ENCODE results near the gene ATP5F1C. TPM values are rescaled to one million over a fixed set of nuclear protein-coding genes. Genes with fewer than 3 reads are reported as not detected.

ATP5F1C gene
- 100 to 1,000 TPM; 248 to 287 TPM for total RNA-seq
- polyA plus RNA-seq (2013, experiment 1 of 2), result 220 TPM
- 229 TPM for polyA plus RNA-seq (2013, experiment 2 of 2)
- long read RNA-seq, experiment 1, transcript ATP5F1C-202 (10 exons, 1,163 nt), result major isoform, 67 of 109 reads
- long read RNA-seq, experiment 1, partial matches to known transcripts, result 13 of 109 reads
- long read RNA-seq, experiment 1, other reads (novel, unspliced or antisense), result 23 of 109 reads
- long read RNA-seq, experiment 2, transcript ATP5F1C-202 (10 exons, 1,163 nt), result major isoform, 213 of 254 reads
- long read RNA-seq, experiment 2, transcript ATP5F1C-201 (9 exons, 1,078 nt), result minor isoform, 13 of 254 reads
- long read RNA-seq, experiment 2, partial matches to known transcripts, result 11 of 254 reads
- long read RNA-seq, experiment 2, other reads (novel, unspliced or antisense), result 13 of 254 reads
- long read RNA-seq, experiment 3, transcript ATP5F1C-202 (10 exons, 1,163 nt), result major isoform, 354 of 377 reads
- long read RNA-seq, experiment 3, partial matches to known transcripts, result 11 of 377 reads
- long read RNA-seq, experiment 3, other reads (novel, unspliced or antisense), result 7 of 377 reads
- long read RNA-seq, experiment 4, transcript ATP5F1C-201 (9 exons, 1,078 nt), result minor isoform, 28 of 646 reads
- long read RNA-seq, experiment 4, transcript ATP5F1C-202 (10 exons, 1,163 nt), result major isoform, 576 of 646 reads
- long read RNA-seq, experiment 4, transcript ATP5F1C-210 (9 exons, 1,096 nt), result minor isoform, 11 of 646 reads
- long read RNA-seq, experiment 4, partial matches to known transcripts, result 4 of 646 reads
- long read RNA-seq, experiment 4, other reads (novel, unspliced or antisense), result 26 of 646 reads

DNA sequence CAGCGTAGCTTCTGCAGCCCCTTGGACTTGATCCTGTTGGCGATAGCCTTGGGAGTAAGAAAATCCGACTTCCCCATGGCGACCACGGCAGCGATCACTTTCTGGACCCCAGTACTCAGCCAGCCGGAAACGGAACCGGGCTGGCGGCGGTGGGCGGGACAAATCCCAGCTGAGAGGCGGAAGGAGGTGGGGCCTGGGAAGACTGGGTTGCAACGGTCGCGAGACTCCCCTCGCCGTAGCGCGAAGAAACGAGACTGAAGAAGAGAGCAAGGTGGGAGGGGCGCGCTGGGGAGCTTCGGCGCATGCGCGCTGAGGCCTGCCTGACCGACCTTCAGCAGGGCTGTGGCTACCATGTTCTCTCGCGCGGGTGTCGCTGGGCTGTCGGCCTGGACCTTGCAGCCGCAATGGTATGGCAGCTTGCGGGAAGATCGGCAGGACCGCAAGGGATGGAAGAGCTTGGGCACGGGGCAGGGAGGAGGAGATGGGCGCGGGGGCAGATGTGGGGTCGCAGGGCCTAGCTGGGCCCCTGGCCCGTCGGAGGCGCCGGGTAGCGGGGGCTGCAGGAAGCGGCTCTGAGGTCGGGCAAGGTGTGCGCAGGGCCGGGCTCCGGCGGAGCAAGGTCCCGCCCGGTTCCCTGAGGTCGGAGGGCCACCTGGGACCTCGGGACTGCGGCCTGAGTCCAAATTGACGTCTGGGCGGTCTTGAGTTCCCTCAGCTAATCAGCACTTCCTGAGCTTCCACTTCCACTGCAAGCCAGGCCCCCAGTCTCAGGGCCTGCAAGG, at the start of gene ATP5F1C, which contains the start of gene KIN:
TSS of gene ATP5F1C (plus strand) at position 321 of the 782 bp plus-strand sequence. CDS start at position 352, 31 bp downstream.
TSS of gene KIN (minus strand) at position 137 of the 782 bp plus-strand sequence. CDS start at position 77, 60 bp downstream.
- H3K27me3 Mint-ChIP-seq (ENCODE audit: insufficient read depth), result no peaks in the 10 kb centered on the region
- Histone ChIP-seq H3K27ac (ENCODE audit: low read depth, low read length) (peak within 1 kb of the TSS; percentile 27), H3K9me3 (ENCODE audit: control insufficient read depth, low read length) (no peaks in the 10 kb centered on the region), H3K9ac (ENCODE audit: extremely low read depth, low read length, poor library complexity, severe bottlenecking) (peak within 1 kb of the TSS; percentile 81), H3K4me1 (ENCODE audit: control insufficient read depth, insufficient read depth, low read length) (peaks cover 3% of the 10 kb centered on the region), H3K36me3 (ENCODE audit: control insufficient read depth, insufficient read depth, low read length) (peaks cover 31% of the 10 kb centered on the region), H3K4me3 (ENCODE audit: low read length) (peak within 1 kb of the TSS; percentile 96), H3K27me3 (ENCODE audit: control insufficient read depth, insufficient read depth, low read length, poor library complexity, severe bottlenecking) (no peaks in the 10 kb centered on the region)
- H3K4me1 Mint-ChIP-seq, result peaks cover 22% of the 10 kb centered on the region
- DNase-seq, result peak; percentile 99
- TF ChIP-seq, protein P1, sequence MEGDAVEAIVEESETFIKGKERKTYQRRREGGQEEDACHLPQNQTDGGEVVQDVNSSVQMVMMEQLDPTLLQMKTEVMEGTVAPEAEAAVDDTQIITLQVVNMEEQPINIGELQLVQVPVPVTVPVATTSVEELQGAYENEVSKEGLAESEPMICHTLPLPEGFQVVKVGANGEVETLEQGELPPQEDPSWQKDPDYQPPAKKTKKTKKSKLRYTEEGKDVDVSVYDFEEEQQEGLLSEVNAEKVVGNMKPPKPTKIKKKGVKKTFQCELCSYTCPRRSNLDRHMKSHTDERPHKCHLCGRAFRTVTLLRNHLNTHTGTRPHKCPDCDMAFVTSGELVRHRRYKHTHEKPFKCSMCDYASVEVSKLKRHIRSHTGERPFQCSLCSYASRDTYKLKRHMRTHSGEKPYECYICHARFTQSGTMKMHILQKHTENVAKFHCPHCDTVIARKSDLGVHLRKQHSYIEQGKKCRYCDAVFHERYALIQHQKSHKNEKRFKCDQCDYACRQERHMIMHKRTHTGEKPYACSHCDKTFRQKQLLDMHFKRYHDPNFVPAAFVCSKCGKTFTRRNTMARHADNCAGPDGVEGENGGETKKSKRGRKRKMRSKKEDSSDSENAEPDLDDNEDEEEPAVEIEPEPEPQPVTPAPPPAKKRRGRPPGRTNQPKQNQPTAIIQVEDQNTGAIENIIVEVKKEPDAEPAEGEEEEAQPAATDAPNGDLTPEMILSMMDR (conservative IDR thresholded peaks at IDR 0.05), result no peak
- 0 to 1% methylated on average over 30 to 59 of the region's 59 CpGs for WGBS, 2 experiments (ENCODE audit: insufficient coverage in 1 of 2, insufficient read length in 1 of 2)
- no peak within 1 kb of the TSS for H3K4me3 Mint-ChIP-seq
- no peaks in the 10 kb centered on the region for H3K9me3 Mint-ChIP-seq
- no peak within 1 kb of the TSS for H3K27ac Mint-ChIP-seq
- H3K36me3 Mint-ChIP-seq (ENCODE audit: low read depth), result peaks cover 34% of the 10 kb centered on the region

DNA sequence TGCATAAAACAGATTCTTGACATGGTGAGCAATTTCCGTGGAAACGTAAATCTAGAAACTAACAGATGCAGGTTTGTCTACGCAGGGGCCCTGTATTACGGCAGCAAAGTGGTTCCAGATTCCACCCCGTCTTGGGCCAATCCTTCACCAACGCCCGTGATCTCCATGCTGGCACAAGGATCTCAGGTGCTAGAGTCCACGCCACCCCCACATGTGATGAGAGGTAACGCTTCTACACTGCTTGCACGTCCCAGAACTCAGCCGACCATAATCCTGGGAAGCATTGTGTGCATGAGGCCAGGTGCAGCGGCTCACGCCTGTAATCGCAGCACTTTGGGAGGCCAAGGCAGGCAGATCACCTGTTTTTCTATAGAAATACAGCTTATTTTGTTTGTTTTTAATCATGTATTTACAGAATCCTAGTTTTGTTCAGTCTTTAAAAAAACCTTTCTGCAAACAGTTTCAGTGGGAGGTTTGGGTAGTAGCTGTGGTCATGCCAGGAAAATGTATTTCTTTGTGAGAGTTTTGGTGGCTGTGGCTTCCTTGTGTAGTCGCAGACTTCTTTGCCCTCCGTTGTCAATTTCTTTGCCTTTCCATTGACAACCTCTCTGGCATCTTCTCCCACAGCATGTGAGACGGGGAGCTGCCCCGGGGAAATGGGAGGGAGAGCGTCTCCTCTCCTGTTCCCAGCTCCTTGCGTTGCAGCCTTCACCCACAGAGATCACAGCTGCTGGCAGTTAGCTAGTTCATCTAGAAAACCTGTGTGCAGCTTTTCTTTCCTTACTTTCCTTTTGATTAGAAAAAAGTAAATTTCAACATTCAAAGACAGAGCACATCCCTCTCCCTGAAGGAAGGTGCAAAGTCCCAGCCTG, 49.2 kb upstream of the ATP5F1C start:
- H3K4me3 Mint-ChIP-seq, result no peak overlapping the region

More for the DNA sequence above, 49.2 kb upstream of the ATP5F1C start:
- no peaks in the 10 kb centered on the region for H3K4me1 ChIP-seq (ENCODE audit: control insufficient read depth, insufficient read depth, low read length)
- TF ChIP-seq, protein P1 (conservative IDR thresholded peaks at IDR 0.05), result no peak
- no peaks in the 10 kb centered on the region for H3K4me1 Mint-ChIP-seq
- no peak overlapping the region for H3K9ac ChIP-seq (ENCODE audit: extremely low read depth, low read length, poor library complexity, severe bottlenecking)
- H3K9me3 ChIP-seq (ENCODE audit: control insufficient read depth, low read length), result no peaks in the 10 kb centered on the region
- H3K27ac Mint-ChIP-seq, result no peak overlapping the region
- no peak overlapping the region for H3K4me3 ChIP-seq (ENCODE audit: low read length)
- H3K36me3 ChIP-seq (ENCODE audit: control insufficient read depth, insufficient read depth, low read length), result no peaks in the 10 kb centered on the region
- no peaks in the 10 kb centered on the region for H3K9me3 Mint-ChIP-seq
- WGBS, 2 experiments (ENCODE audit: insufficient coverage in 1 of 2, insufficient read length in 1 of 2), result 90 to 93% methylated on average over 15 to 20 of the region's 20 CpGs
- H3K36me3 Mint-ChIP-seq (ENCODE audit: low read depth), result no peaks in the 10 kb centered on the region
- DNase-seq, result no peak
- no peak overlapping the region for H3K27ac ChIP-seq (ENCODE audit: low read depth, low read length)
- no peaks in the 10 kb centered on the region for H3K27me3 ChIP-seq (ENCODE audit: control insufficient read depth, insufficient read depth, low read length, poor library complexity, severe bottlenecking)
- H3K27me3 Mint-ChIP-seq (ENCODE audit: insufficient read depth), result no peaks in the 10 kb centered on the region
